ENCODE results near the gene FCGBP.

The FCGBP gene

GRCh38 chr19:39941615-39942365, 7.4 kb upstream of the FCGBP start:
- no peak for TF ChIP-seq CTCF (IDR thresholded peaks at IDR 0.05; ENCODE audit: low read depth, low read length)

GRCh38 chr19:39941151-39941550, 6.7 kb upstream of the FCGBP start:
- H3K4me3 ChIP-seq (ENCODE audit: low read depth, low read length), result no peak overlapping the region
- no peak for TF ChIP-seq CTCF (IDR thresholded peaks at IDR 0.05; ENCODE audit: low read depth, low read length)

More at GRCh38 chr19:39941615-39942365, 7.4 kb upstream of the FCGBP start:
- H3K4me3 ChIP-seq (ENCODE audit: low read depth, low read length), result no peak overlapping the region

- H3K4me3 ChIP-seq (ENCODE audit: low read depth, low read length), result no peak overlapping the region
- TF ChIP-seq CTCF (IDR thresholded peaks at IDR 0.05; ENCODE audit: low read depth, low read length), result no peak
Observed at GRCh38 chr19:39940221-39940833, 5.9 kb upstream of the FCGBP start.

- no peak for TF ChIP-seq CTCF (IDR thresholded peaks at IDR 0.05; ENCODE audit: low read depth, low read length)
Observed at GRCh38 chr19:39939556-39939955, 5.1 kb upstream of the FCGBP start.

GRCh38 chr19:39937787-39938186, 3.4 kb upstream of the FCGBP start:
- no peak overlapping the region for H3K4me3 ChIP-seq (ENCODE audit: low read depth, low read length)
- no peak for TF ChIP-seq CTCF (IDR thresholded peaks at IDR 0.05; ENCODE audit: low read depth, low read length)

More at GRCh38 chr19:39939556-39939955, 5.1 kb upstream of the FCGBP start:
- no peak overlapping the region for H3K4me3 ChIP-seq (ENCODE audit: low read depth, low read length)

GRCh38 chr19:39937094-39937720, 2.8 kb upstream of the FCGBP start:
- TF ChIP-seq CTCF (IDR thresholded peaks at IDR 0.05; ENCODE audit: low read depth, low read length), result no peak
- no peak overlapping the region for H3K4me3 ChIP-seq (ENCODE audit: low read depth, low read length)

GRCh38 chr19:39936622-39937021, 2.2 kb upstream of the FCGBP start:
- no peak for TF ChIP-seq CTCF (IDR thresholded peaks at IDR 0.05; ENCODE audit: low read depth, low read length)
- H3K4me3 ChIP-seq (ENCODE audit: low read depth, low read length), result no peak overlapping the region

Data from WI38 (cell line).